Upper lobe of left lung (tissue), 4 donors: ENCODE data around the gene KRTAP10-7.

Experiments
- CTCF ChIP-seq, 6 experiments: fragments of 450-650 bp in 4 of 6; fragments of 200-600 bp in 2 of 6; sonication (generic) in 2 of 6; IDR thresholded peaks; one replicate each; pipeline ENCODE4 v1.5.1; 2016 to 2019; ENCODE audit warnings: antibody characterized with exemption in 6 of 6
- POLR2A ChIP-seq, 4 donors: fragments of 450-650 bp; IDR thresholded peaks; one replicate each; pipeline ENCODE4 v1.5.1; 2016 to 2017; ENCODE audit warnings: antibody characterized with exemption in 4 of 4, mild to moderate bottlenecking in 2 of 4

GRCh38 chr21:44593598-44594405, 6.6 kb upstream of the KRTAP10-7 start:
- no peak for TF ChIP-seq CTCF (IDR thresholded peaks at IDR 0.05)
- no peak for TF ChIP-seq POLR2A (IDR thresholded peaks at IDR 0.05)
